GM10266 (cell line): ENCODE data around the gene DAPP1.

Experiments
- DNase-seq: peaks from one replicate; pipeline ENCODE4 v3.0.0; 2012; ENCODE audit errors: extremely low spot score
- CTCF ChIP-seq: IDR thresholded peaks from 2 replicates; pipeline ENCODE4 v1.5.1; 2012; ENCODE audit warnings: mild to moderate bottlenecking, low read depth; ENCODE audit not compliant: control insufficient read depth, insufficient read depth; ENCODE audit errors: missing control alignments

The DAPP1 gene

GRCh38 chr4:99811850-99812249 is 4.8 kb upstream of the DAPP1 start:
- DNase-seq: peak; percentile 23
- TF ChIP-seq CTCF: peak; percentile 63

DNA sequence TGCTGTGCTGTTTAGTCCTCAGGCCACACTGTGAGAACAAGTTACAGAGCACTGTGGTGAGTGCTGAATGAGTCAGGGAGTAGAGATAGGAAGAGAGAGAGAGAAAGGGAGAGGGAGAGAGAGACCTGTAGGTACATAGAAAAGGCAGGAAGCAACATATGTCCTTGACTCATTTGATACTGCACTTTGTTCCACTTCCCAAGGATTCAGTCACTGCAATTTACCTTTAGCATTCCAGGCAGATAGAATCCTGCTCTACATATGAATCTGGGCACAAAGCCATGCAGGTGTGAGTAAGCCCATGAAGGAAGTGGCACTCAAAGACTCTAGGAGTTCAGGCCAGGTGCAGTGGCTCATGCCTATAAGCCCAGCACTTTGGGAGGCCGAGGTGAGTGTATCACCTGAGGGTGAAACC is 1.0 kb upstream of the DAPP1 start:
- DNase-seq: no peak
- TF ChIP-seq CTCF: no peak

- peak; percentile 18 for DNase-seq
- no peak for TF ChIP-seq CTCF
Observed at GRCh38 chr4:99817309-99817890, 773 bp downstream of the DAPP1 start.

- no peak for DNase-seq
- TF ChIP-seq CTCF: no peak
Observed at GRCh38 chr4:99818661-99819060, 2.0 kb downstream of the DAPP1 start.

DNA sequence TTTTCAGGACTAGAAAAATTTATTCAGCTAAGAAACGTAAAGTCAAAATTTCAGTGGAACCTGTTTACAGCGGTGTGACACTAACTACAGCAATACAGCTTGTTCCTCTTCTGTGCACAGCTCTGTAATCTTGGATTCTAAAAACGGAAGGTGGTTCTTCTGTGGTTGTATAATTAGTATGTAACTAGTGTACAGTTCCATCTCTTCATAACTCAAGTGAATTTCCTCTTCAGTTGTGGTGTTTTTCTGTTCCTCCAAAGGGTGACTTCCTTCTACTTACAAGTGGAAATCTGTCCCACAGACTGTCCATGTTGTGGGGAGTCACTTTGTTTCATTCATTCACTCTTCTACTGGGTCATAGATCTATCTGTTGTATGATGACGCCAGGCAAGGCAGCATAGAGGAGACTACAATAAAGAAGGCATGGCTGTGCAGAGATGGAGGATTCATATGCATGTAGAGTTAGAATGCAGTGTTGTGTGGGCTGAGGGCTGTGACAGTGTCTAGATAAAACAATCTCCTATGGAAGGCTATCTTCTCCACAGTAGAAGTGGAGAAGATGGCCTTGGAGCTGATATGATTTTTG is 5.4 kb downstream of the DAPP1 start:
- no peak for TF ChIP-seq CTCF
- no peak for DNase-seq

DNA sequence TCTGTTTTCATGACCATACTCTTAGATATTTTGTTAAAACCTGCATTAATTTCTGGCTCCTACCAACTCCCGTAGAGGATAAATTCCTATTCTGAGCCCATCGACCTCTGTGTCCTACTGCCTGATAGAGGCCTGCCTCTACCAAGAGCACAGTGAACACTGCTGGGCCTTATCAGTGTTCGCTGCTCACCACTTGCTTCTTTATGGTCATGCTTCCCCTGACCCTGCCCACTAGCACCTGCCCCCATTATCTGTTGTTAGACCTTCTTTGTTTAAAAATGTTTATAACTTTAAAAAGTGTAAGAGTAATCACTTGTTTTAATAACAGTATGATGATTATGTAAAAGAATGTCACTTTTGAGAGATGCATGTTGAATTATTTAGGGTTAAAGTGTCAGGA is 6.1 kb downstream of the DAPP1 start:
- DNase-seq: no peak
- no peak for TF ChIP-seq CTCF

GRCh38 chr4:99824070-99824599 is 7.5 kb downstream of the DAPP1 start:
- no peak for DNase-seq
- TF ChIP-seq CTCF: no peak
